GM12865 (cell line): ENCODE measurements around the gene VPS50.

Experiments used
- DNase-seq: peaks from one replicate; pipeline ENCODE4 v3.0.0; 2010; ENCODE audit warnings: low read depth
- H3K4me3 ChIP-seq: 2 replicates; pipeline ENCODE4 v1.5.1; 2011; ENCODE audit warnings: mild to moderate bottlenecking, low read depth, low read length, control low read depth
- CTCF ChIP-seq: IDR thresholded peaks from 2 replicates; pipeline ENCODE4 v1.5.1; 2011; ENCODE audit warnings: low read length, control low read depth, low read depth, inconsistent platforms; ENCODE audit not compliant: insufficient read depth; ENCODE audit errors: missing control alignments

VPS50 gene

GRCh38 chr7:93231799-93232672, at the start of gene VPS50:
TSS of gene VPS50 (plus strand) at chr7:93232366. CDS start at chr7:93232468, 102 bp downstream.
- peak within 1 kb of the TSS; percentile 90 for H3K4me3 ChIP-seq
- no peak for TF ChIP-seq CTCF
- DNase-seq: peak; percentile 97

- no peak for DNase-seq
- H3K4me3 ChIP-seq: no peak overlapping the region
- TF ChIP-seq CTCF: no peak
These were observed 46.7 kb upstream of the VPS50 start for GRCh38 chr7:93185303-93186027.

- DNase-seq: no peak
- TF ChIP-seq CTCF: no peak
- no peak overlapping the region for H3K4me3 ChIP-seq
These were observed 43.1 kb upstream of the VPS50 start for GRCh38 chr7:93188870-93189634.

GRCh38 chr7:93194386-93194785, 37.8 kb upstream of the VPS50 start:
- no peak for TF ChIP-seq CTCF
- H3K4me3 ChIP-seq: no peak overlapping the region
- no peak for DNase-seq

GRCh38 chr7:93196336-93196735, 35.8 kb upstream of the VPS50 start:
- H3K4me3 ChIP-seq: no peak overlapping the region
- TF ChIP-seq CTCF: no peak
- no peak for DNase-seq

- H3K4me3 ChIP-seq: no peak overlapping the region
- no peak for DNase-seq
- TF ChIP-seq CTCF: no peak
These were observed 33.7 kb upstream of the VPS50 start for GRCh38 chr7:93198472-93198871.
